Measurements from ENCODE around the gene SERTAD3.
"Not testable (repeated sequence)": the region's sequence is repeated elsewhere in the genome, so short reads cannot be mapped to it uniquely, and the experiment has no call there.

The SERTAD3 gene

GRCh38 chr19:40408598-40408925 lies 35.6 kb downstream of the SERTAD3 start:
- not testable (repeated sequence) for DNase-seq (ENCODE audit: low read depth)

GRCh38 chr19:40407714-40408597 lies 36.2 kb downstream of the SERTAD3 start:
- DNase-seq (ENCODE audit: low read depth) = no peak

- peak; percentile 92 for DNase-seq (ENCODE audit: low read depth)
Observed at GRCh38 chr19:40403262-40403984, 40.7 kb downstream of the SERTAD3 start.

- DNase-seq (ENCODE audit: low read depth) = no peak
Observed at GRCh38 chr19:40400559-40400958, 43.6 kb downstream of the SERTAD3 start.

- DNase-seq (ENCODE audit: low read depth) = no peak
Observed at GRCh38 chr19:40398417-40399131, 45.6 kb downstream of the SERTAD3 start.

- no peak for DNase-seq (ENCODE audit: low read depth)
Observed at GRCh38 chr19:40397568-40397906, 46.6 kb downstream of the SERTAD3 start.

GRCh38 chr19:40396886-40397567 lies 47.1 kb downstream of the SERTAD3 start:
- no peak for DNase-seq (ENCODE audit: low read depth)

GRCh38 chr19:40395956-40396355 lies 48.2 kb downstream of the SERTAD3 start:
- no peak for DNase-seq (ENCODE audit: low read depth)

- no peak for DNase-seq (ENCODE audit: low read depth)
Observed at GRCh38 chr19:40394816-40395210, 49.3 kb downstream of the SERTAD3 start.

- no peak for DNase-seq (ENCODE audit: low read depth)
Observed at GRCh38 chr19:40393894-40394815, 50.0 kb downstream of the SERTAD3 start.

GRCh38 chr19:40392894-40393517 lies 51.1 kb downstream of the SERTAD3 start:
- DNase-seq (ENCODE audit: low read depth) = no peak

GRCh38 chr19:40392123-40392522 lies 52.0 kb downstream of the SERTAD3 start:
- DNase-seq (ENCODE audit: low read depth) = no peak
